DND-41 (cell line): Measurements from ENCODE around the gene MED29.

Source experiments
- ATAC-seq: fragments of 200-7000 bp; cut with Tn5 transposase; 3 replicates; pipeline ENCODE4 v1.9.1; 2021; ENCODE audit warnings: low read depth; ENCODE audit not compliant: insufficient read depth
- DNase-seq: peaks from one replicate; pipeline ENCODE4 v3.0.0-alpha.2; 2020
- H2AFZ ChIP-seq: 2 replicates; pipeline ENCODE4 v1.6.0; 2012; ENCODE audit warnings: low read depth, low read length
- H3K27ac ChIP-seq: 2 replicates; pipeline ENCODE4 v1.5.1; 2012; ENCODE audit warnings: low read length, inconsistent platforms
- H3K27me3 ChIP-seq: fragments of 200-600 bp; sonication (generic); 2 replicates; pipeline ENCODE4 v1.6.0; 2012; ENCODE audit warnings: low read length, mild to moderate bottlenecking, inconsistent platforms; ENCODE audit not compliant: insufficient read depth, poor library complexity
- H3K36me3 ChIP-seq: 2 replicates; pipeline ENCODE4 v1.5.1; 2012; ENCODE audit warnings: low read length, inconsistent platforms; ENCODE audit not compliant: insufficient read depth
- H3K4me1 ChIP-seq: 2 replicates; pipeline ENCODE4 v1.5.1; 2012; ENCODE audit warnings: mild to moderate bottlenecking, low read length; ENCODE audit not compliant: insufficient read depth
- H3K4me2 ChIP-seq: 2 replicates; pipeline ENCODE4 v1.6.0; 2012; ENCODE audit warnings: mild to moderate bottlenecking, moderate library complexity, low read length, inconsistent platforms; ENCODE audit not compliant: insufficient read depth
- H3K4me3 ChIP-seq, 2 experiments: fragments of 200-600 bp in 1 of 2; shearing (Covaris generic) in 1 of 2; 2 replicates each; pipeline ENCODE4 v1.5.1; 2012 to 2016; ENCODE audit warnings: inconsistent platforms in 2 of 2, low read length in 2 of 2, mild to moderate bottlenecking in 2 of 2, low read depth in 1 of 2, moderate library complexity in 1 of 2
- H3K79me2 ChIP-seq: 2 replicates; pipeline ENCODE4 v1.6.0; 2012; ENCODE audit warnings: low read length, inconsistent platforms; ENCODE audit not compliant: insufficient read depth
- H3K9ac ChIP-seq: 2 replicates; pipeline ENCODE4 v1.6.0; 2012; ENCODE audit warnings: low read depth, mild to moderate bottlenecking, inconsistent platforms, low read length, moderate library complexity
- H3K9me3 ChIP-seq: 2 replicates; pipeline ENCODE4 v1.5.1; 2012; ENCODE audit warnings: low read length, moderate library complexity, mild to moderate bottlenecking, inconsistent platforms; ENCODE audit not compliant: insufficient read depth, severe bottlenecking
- H4K20me1 ChIP-seq: 2 replicates; pipeline ENCODE4 v1.6.0; 2012; ENCODE audit warnings: low read length; ENCODE audit not compliant: insufficient read depth
- EZH2 ChIP-seq: IDR thresholded peaks from 3 replicates; pipeline ENCODE4 v1.6.1; 2012; ENCODE audit warnings: borderline replicate concordance, low read depth, mild to moderate bottlenecking, moderate library complexity, low read length, inconsistent platforms; ENCODE audit not compliant: severe bottlenecking
- TF ChIP-seq, protein P1 (sequence below): IDR thresholded peaks from 2 replicates; pipeline ENCODE4 v1.5.1; 2012; ENCODE audit warnings: borderline replicate concordance, low read length, moderate library complexity, mild to moderate bottlenecking; ENCODE audit not compliant: poor library complexity, severe bottlenecking; ENCODE audit errors: extremely low read depth

The MED29 gene

DNA sequence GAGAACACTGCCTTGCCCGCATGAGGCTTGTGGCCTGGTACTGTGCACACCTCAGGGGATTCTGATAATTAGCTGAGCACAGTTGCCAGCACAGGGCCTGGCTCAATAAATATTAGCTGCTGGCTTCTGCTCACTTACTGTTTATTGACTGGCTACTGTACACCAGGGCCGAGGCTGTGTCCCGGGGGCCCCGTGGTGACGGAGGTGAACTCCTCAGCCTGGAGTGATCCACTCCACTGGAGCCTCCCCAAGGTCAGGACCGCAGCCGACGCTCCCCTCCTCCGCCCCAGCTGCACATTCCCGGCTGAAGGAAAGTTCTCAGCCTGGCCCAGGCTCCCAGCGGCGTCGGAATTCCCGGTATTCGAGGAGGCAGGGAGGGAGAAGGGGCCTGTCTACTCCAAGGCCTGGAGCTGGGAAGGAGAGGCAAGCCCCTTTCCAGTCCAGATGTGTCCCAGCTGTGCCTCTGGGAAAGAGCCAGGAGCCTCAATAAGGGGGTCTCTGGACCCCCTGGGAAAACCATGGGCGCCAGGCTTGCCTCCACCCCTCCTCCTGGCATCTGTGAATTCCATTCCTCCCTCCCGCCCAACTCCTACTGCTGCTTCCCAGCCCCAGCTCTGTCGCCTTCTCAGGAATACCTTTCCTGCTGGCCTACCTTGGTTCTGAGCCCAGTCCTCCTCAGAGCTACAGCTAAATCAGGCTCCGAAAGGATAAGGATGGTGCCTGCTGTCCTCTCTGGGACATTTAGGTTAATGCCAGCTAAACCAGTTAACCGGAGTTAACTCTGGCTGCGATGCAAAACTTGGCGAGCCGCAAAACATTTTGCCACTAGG is 37.3 kb downstream of the MED29 start:
- Histone ChIP-seq H3K4me2 (no peak overlapping the region), H3K4me1 (peaks cover 4% of the 10 kb centered on the region)
- DNase-seq, result no peak

GRCh38 chr19:39430675-39431593 is 39.8 kb downstream of the MED29 start:
- H3K36me3 ChIP-seq, result peaks cover 35% of the 10 kb centered on the region
- no peaks in the 10 kb centered on the region for H3K9me3 ChIP-seq
- DNase-seq (no peak), ATAC-seq (no peak)
- H4K20me1 ChIP-seq, result peaks cover 33% of the 10 kb centered on the region
- H3K27ac ChIP-seq, result no peak overlapping the region
- no peak overlapping the region for H3K4me2 ChIP-seq
- H3K9ac ChIP-seq, result no peak overlapping the region
- peaks cover 26% of the 10 kb centered on the region for H3K79me2 ChIP-seq
- no peaks in the 10 kb centered on the region for H3K27me3 ChIP-seq
- H3K4me1 ChIP-seq, result peaks cover 19% of the 10 kb centered on the region
- TF ChIP-seq, protein P1, sequence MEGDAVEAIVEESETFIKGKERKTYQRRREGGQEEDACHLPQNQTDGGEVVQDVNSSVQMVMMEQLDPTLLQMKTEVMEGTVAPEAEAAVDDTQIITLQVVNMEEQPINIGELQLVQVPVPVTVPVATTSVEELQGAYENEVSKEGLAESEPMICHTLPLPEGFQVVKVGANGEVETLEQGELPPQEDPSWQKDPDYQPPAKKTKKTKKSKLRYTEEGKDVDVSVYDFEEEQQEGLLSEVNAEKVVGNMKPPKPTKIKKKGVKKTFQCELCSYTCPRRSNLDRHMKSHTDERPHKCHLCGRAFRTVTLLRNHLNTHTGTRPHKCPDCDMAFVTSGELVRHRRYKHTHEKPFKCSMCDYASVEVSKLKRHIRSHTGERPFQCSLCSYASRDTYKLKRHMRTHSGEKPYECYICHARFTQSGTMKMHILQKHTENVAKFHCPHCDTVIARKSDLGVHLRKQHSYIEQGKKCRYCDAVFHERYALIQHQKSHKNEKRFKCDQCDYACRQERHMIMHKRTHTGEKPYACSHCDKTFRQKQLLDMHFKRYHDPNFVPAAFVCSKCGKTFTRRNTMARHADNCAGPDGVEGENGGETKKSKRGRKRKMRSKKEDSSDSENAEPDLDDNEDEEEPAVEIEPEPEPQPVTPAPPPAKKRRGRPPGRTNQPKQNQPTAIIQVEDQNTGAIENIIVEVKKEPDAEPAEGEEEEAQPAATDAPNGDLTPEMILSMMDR, result no peak
- no peak for TF ChIP-seq EZH2
- H2AFZ ChIP-seq, result no peak overlapping the region
- H3K4me3 ChIP-seq, result no peak overlapping the region

More for the DNA sequence above, 37.3 kb downstream of the MED29 start:
- Histone ChIP-seq H3K27ac (no peak overlapping the region), H3K79me2 (peaks cover 3% of the 10 kb centered on the region; the same call in 1 of the 2 replicates), H3K4me3 (no peak overlapping the region), H4K20me1 (peaks cover 21% of the 10 kb centered on the region), H3K27me3 (no peaks in the 10 kb centered on the region), H3K36me3 (peaks cover 29% of the 10 kb centered on the region), H2AFZ (no peak overlapping the region), H3K9me3 (no peaks in the 10 kb centered on the region), H3K9ac (no peak overlapping the region)
- ATAC-seq, result peak; percentile 15; the same call in 1 of the 3 replicates
- TF ChIP-seq, protein P1, result no peak
- TF ChIP-seq EZH2, result no peak

GRCh38 chr19:39432677-39433025 is 41.5 kb downstream of the MED29 start:
- ATAC-seq (no peak), DNase-seq (no peak)
- Histone ChIP-seq H3K27me3 (no peaks in the 10 kb centered on the region), H3K4me1 (peaks cover 27% of the 10 kb centered on the region), H4K20me1 (peaks cover 30% of the 10 kb centered on the region), H3K27ac (no peak overlapping the region), H3K4me3 (no peak overlapping the region), H3K36me3 (peaks cover 35% of the 10 kb centered on the region), H3K79me2 (peaks cover 32% of the 10 kb centered on the region), H3K4me2 (no peak overlapping the region), H3K9me3 (no peaks in the 10 kb centered on the region), H3K9ac (no peak overlapping the region), H2AFZ (no peak overlapping the region)
- TF ChIP-seq, protein P1, result no peak
- TF ChIP-seq EZH2, result no peak
